ENCODE data around the gene NAALADL2. TPM values are rescaled to one million over a fixed set of nuclear protein-coding genes. Genes with fewer than 3 reads are reported as not detected.

The NAALADL2 gene
- total RNA-seq, 4 donors from 2014 or later = 3.8 to 20.3 (median 8.6) TPM

- DNase-seq (ENCODE audit: extremely low spot score) = no peak
- no peak overlapping the region for H3K4me3 ChIP-seq
- H3K4me1 ChIP-seq = no peaks in the 10 kb centered on the region
- no peak overlapping the region for H3K27ac ChIP-seq (replicated peaks in 1 of 4)
- TF ChIP-seq CTCF (IDR thresholded peaks at IDR 0.05) = no peak
- no peak for TF ChIP-seq POLR2AphosphoS5 (IDR thresholded peaks at IDR 0.05)
- no peak for TF ChIP-seq POLR2A (IDR thresholded peaks at IDR 0.05; ENCODE audit: low read depth)
- no peak for TF ChIP-seq EP300 (IDR thresholded peaks at IDR 0.05)
- no peaks in the 10 kb centered on the region for H3K27me3 ChIP-seq
- WGBS = 87% methylated on average over 3 of the region's 3 CpGs
- H3K36me3 ChIP-seq = no peaks in the 10 kb centered on the region
- no peaks in the 10 kb centered on the region for H3K9me3 ChIP-seq
- intact Hi-C loops (cut with DNase I) = no loop called here
Observed at GRCh38 chr3:175735866-175736265, 876.7 kb downstream of the NAALADL2 start.

- Histone ChIP-seq H3K4me1 (no peaks in the 10 kb centered on the region), H3K36me3 (no peaks in the 10 kb centered on the region), H3K27me3 (no peaks in the 10 kb centered on the region), H3K27ac (replicated peaks in 1 of 4) (no peak overlapping the region), H3K4me3 (no peak overlapping the region), H3K9me3 (no peaks in the 10 kb centered on the region)
- 95% methylated on average over 7 of the region's 7 CpGs for WGBS
- intact Hi-C loops (cut with DNase I) = no loop called here
- DNase-seq (ENCODE audit: extremely low spot score) = no peak
- TF ChIP-seq CTCF (IDR thresholded peaks at IDR 0.05) = no peak
- TF ChIP-seq EP300 (IDR thresholded peaks at IDR 0.05) = no peak
- TF ChIP-seq POLR2A (IDR thresholded peaks at IDR 0.05; ENCODE audit: low read depth) = no peak
- TF ChIP-seq POLR2AphosphoS5 (IDR thresholded peaks at IDR 0.05) = no peak
Observed at GRCh38 chr3:175737646-175738572, 878.8 kb downstream of the NAALADL2 start.

- no peak overlapping the region for H3K27ac ChIP-seq (replicated peaks in 1 of 4)
- H3K9me3 ChIP-seq = no peaks in the 10 kb centered on the region
- H3K27me3 ChIP-seq = no peaks in the 10 kb centered on the region
- H3K4me3 ChIP-seq = no peak overlapping the region
- no peaks in the 10 kb centered on the region for H3K4me1 ChIP-seq
- no peaks in the 10 kb centered on the region for H3K36me3 ChIP-seq
- WGBS = 89% methylated on average over 4 of the region's 4 CpGs
- DNase-seq (ENCODE audit: extremely low spot score) = no peak
- intact Hi-C loops (cut with DNase I) = no loop called here
- no peak for TF ChIP-seq POLR2A (IDR thresholded peaks at IDR 0.05; ENCODE audit: low read depth)
- TF ChIP-seq CTCF (IDR thresholded peaks at IDR 0.05) = no peak
- TF ChIP-seq EP300 (IDR thresholded peaks at IDR 0.05) = no peak
Observed at GRCh38 chr3:175741951-175742350, 882.8 kb downstream of the NAALADL2 start.

- H3K27ac ChIP-seq (replicated peaks in 1 of 4) = no peak overlapping the region
- H3K36me3 ChIP-seq = no peaks in the 10 kb centered on the region
- H3K9me3 ChIP-seq = no peaks in the 10 kb centered on the region
- no peaks in the 10 kb centered on the region for H3K4me1 ChIP-seq
- intact Hi-C loops (cut with DNase I) = no loop called here
- no peak overlapping the region for H3K4me3 ChIP-seq
- WGBS = 90% methylated on average over 5 of the region's 5 CpGs
- no peak for DNase-seq (ENCODE audit: extremely low spot score)
- no peaks in the 10 kb centered on the region for H3K27me3 ChIP-seq
- TF ChIP-seq CTCF (IDR thresholded peaks at IDR 0.05) (no peak), POLR2AphosphoS5 (IDR thresholded peaks at IDR 0.05) (no peak), POLR2A (IDR thresholded peaks at IDR 0.05; ENCODE audit: low read depth) (no peak), EP300 (IDR thresholded peaks at IDR 0.05) (no peak)
Observed at GRCh38 chr3:175743733-175744400, 884.7 kb downstream of the NAALADL2 start.
